ENCODE data around the gene SLC28A3. TPM values are rescaled to one million over a fixed set of nuclear protein-coding genes. Genes with fewer than 3 reads are reported as not detected.

The SLC28A3 gene
- total RNA-seq, 1 experiment from 2014 or later: 0.77 TPM

- BruUV-seq (replicated peaks): no TSS peak
- Mint-ChIP-seq H3K27ac (ENCODE audit: low read depth, unreplicated experiment) (no peak overlapping the region), H3K4me3 (ENCODE audit: unreplicated experiment) (no peak overlapping the region), H3K4me1 (ENCODE audit: insufficient read depth, unreplicated experiment) (no peaks in the 10 kb centered on the region), H3K36me3 (ENCODE audit: insufficient read depth, unreplicated experiment) (no peaks in the 10 kb centered on the region), H3K9me3 (ENCODE audit: unreplicated experiment) (no peaks in the 10 kb centered on the region), H3K27me3 (ENCODE audit: insufficient read depth, unreplicated experiment) (no peaks in the 10 kb centered on the region)
- no peak for DNase-seq (ENCODE audit: unreplicated experiment)
- intact Hi-C loops (cut with micrococcal nuclease): no loop called here
- ChIA-PET POLR2A (no interaction called here), CTCF (interaction anchor here (0.7 kb wide), 1 partner anchor 23 kb away, joined by 3 read pairs; no protein-coding TSS in a partner anchor)
- no peak for TF ChIP-seq CTCF (IDR thresholded peaks at IDR 0.05; ENCODE audit: unreplicated experiment)
These were observed 105.0 kb downstream of the SLC28A3 start for GRCh38 chr9:84235511-84235910.

GRCh38 chr9:84230355-84231145, 110.0 kb downstream of the SLC28A3 start:
- no peak for TF ChIP-seq CTCF (IDR thresholded peaks at IDR 0.05; ENCODE audit: unreplicated experiment)
- H3K27ac Mint-ChIP-seq (ENCODE audit: low read depth, unreplicated experiment): no peak overlapping the region
- BruUV-seq (replicated peaks): no TSS peak
- no peaks in the 10 kb centered on the region for H3K27me3 Mint-ChIP-seq (ENCODE audit: insufficient read depth, unreplicated experiment)
- CTCF ChIA-PET: interaction anchor here (0.6 to 3.2 kb wide), 6 partner anchors 8 to 1049 kb away, joined by 3 to 17 read pairs (median 4); no protein-coding TSS in a partner anchor
- no peaks in the 10 kb centered on the region for H3K9me3 Mint-ChIP-seq (ENCODE audit: unreplicated experiment)
- no peak for DNase-seq (ENCODE audit: unreplicated experiment)
- H3K36me3 Mint-ChIP-seq (ENCODE audit: insufficient read depth, unreplicated experiment): no peaks in the 10 kb centered on the region
- no peak overlapping the region for H3K4me3 Mint-ChIP-seq (ENCODE audit: unreplicated experiment)
- POLR2A ChIA-PET: interaction anchor here (0.7 to 1.2 kb wide), 3 partner anchors 8 to 251 kb away, joined by 3 to 6 read pairs (median 3); partner anchors contain the start of gene HNRNPK
- no peaks in the 10 kb centered on the region for H3K4me1 Mint-ChIP-seq (ENCODE audit: insufficient read depth, unreplicated experiment)
- intact Hi-C loops (cut with micrococcal nuclease): no loop called here

- DNase-seq (ENCODE audit: unreplicated experiment): no peak
- POLR2A ChIA-PET: no interaction called here
- intact Hi-C loops (cut with micrococcal nuclease): no loop called here
- no peak overlapping the region for H3K4me3 Mint-ChIP-seq (ENCODE audit: unreplicated experiment)
- BruUV-seq (replicated peaks): no TSS peak
- H3K9me3 Mint-ChIP-seq (ENCODE audit: unreplicated experiment): no peaks in the 10 kb centered on the region
- no peaks in the 10 kb centered on the region for H3K27me3 Mint-ChIP-seq (ENCODE audit: insufficient read depth, unreplicated experiment)
- H3K27ac Mint-ChIP-seq (ENCODE audit: low read depth, unreplicated experiment): no peak overlapping the region
- no peak for TF ChIP-seq CTCF (IDR thresholded peaks at IDR 0.05; ENCODE audit: unreplicated experiment)
- CTCF ChIA-PET: interaction anchor here (1.2 to 3.2 kb wide), 2 partner anchors 10 to 25 kb away, joined by 3 to 17 read pairs; no protein-coding TSS in a partner anchor
- no peaks in the 10 kb centered on the region for H3K36me3 Mint-ChIP-seq (ENCODE audit: insufficient read depth, unreplicated experiment)
- H3K4me1 Mint-ChIP-seq (ENCODE audit: insufficient read depth, unreplicated experiment): no peaks in the 10 kb centered on the region
These were observed 111.4 kb downstream of the SLC28A3 start for GRCh38 chr9:84229191-84229590.

- no peak for TF ChIP-seq CTCF (IDR thresholded peaks at IDR 0.05; ENCODE audit: unreplicated experiment)
- POLR2A ChIA-PET: no interaction called here
- Mint-ChIP-seq H3K27ac (ENCODE audit: low read depth, unreplicated experiment) (no peak overlapping the region), H3K4me1 (ENCODE audit: insufficient read depth, unreplicated experiment) (no peaks in the 10 kb centered on the region), H3K4me3 (ENCODE audit: unreplicated experiment) (no peak overlapping the region), H3K27me3 (ENCODE audit: insufficient read depth, unreplicated experiment) (no peaks in the 10 kb centered on the region), H3K36me3 (ENCODE audit: insufficient read depth, unreplicated experiment) (no peaks in the 10 kb centered on the region), H3K9me3 (ENCODE audit: unreplicated experiment) (no peaks in the 10 kb centered on the region)
- BruUV-seq (replicated peaks): no TSS peak
- DNase-seq (ENCODE audit: unreplicated experiment): no peak
- CTCF ChIA-PET: interaction anchor here (3.2 kb wide), 1 partner anchor 11 kb away, joined by 17 read pairs; no protein-coding TSS in a partner anchor
- intact Hi-C loops (cut with micrococcal nuclease): no loop called here
These were observed 112.3 kb downstream of the SLC28A3 start for GRCh38 chr9:84228130-84228720.
